Tibial artery (tissue), 4 donors: Measurements from ENCODE around the gene PRICKLE4.

ENCODE experiments used
- DNase-seq, 2 donors: peaks; one replicate each; pipeline ENCODE4 v3.0.0-alpha.2; 2019
- H3K27ac ChIP-seq, 2 donors: fragments of 200-600 bp; sonication (generic) in 1 of 2; 1 replicate in 1 of 2; 2 replicates in 1 of 2; pipeline ENCODE4 v1.5.1; 2018 to 2019; ENCODE audit warnings: mild to moderate bottlenecking in 1 of 2
- H3K27me3 ChIP-seq, 2 donors: fragments of 200-600 bp; sonication (generic) in 1 of 2; one replicate each; pipeline versions ENCODE4 v1.5.1 to v1.6.0; 2016 to 2019
- H3K36me3 ChIP-seq, 3 donors: fragments of 200-600 bp; sonication (generic) in 2 of 3; one replicate each; pipeline ENCODE4 v1.5.1; 2016 to 2019; ENCODE audit warnings: mild to moderate bottlenecking in 2 of 3
- H3K4me1 ChIP-seq, 4 donors: fragments of 200-600 bp; sonication (generic) in 2 of 4; 1 replicate in 3 of 4; 2 replicates in 1 of 4; pipeline ENCODE4 v1.5.1; 2016 to 2019
- H3K4me3 ChIP-seq, 2 donors: fragments of 200-600 bp; sonication (generic) in 1 of 2; 1 replicate in 1 of 2; 2 replicates in 1 of 2; pipeline ENCODE4 v1.5.1; 2018 to 2019; ENCODE audit warnings: mild to moderate bottlenecking in 2 of 2
- H3K9me3 ChIP-seq, 3 donors: fragments of 200-600 bp; sonication (generic) in 1 of 3; one replicate each; pipeline ENCODE4 v1.5.1; 2016 to 2019
- intact Hi-C: fragments of 100-400 bp; cut with DNase I; formaldehyde crosslinking; loops from one replicate; pipeline ENCODE4 v1.15.0; 2023; ENCODE audit warnings: low total_unique reads
- TF ChIP-seq, protein P1 (sequence below), 2 experiments: fragments of 200-600 bp in 1 of 2; fragments of 450-650 bp in 1 of 2; IDR thresholded peaks; one replicate each; pipeline ENCODE4 v1.5.1; 2017 to 2019; ENCODE audit warnings: antibody characterized with exemption in 2 of 2, mild to moderate bottlenecking in 1 of 2, moderate library complexity in 1 of 2

The PRICKLE4 gene

DNA sequence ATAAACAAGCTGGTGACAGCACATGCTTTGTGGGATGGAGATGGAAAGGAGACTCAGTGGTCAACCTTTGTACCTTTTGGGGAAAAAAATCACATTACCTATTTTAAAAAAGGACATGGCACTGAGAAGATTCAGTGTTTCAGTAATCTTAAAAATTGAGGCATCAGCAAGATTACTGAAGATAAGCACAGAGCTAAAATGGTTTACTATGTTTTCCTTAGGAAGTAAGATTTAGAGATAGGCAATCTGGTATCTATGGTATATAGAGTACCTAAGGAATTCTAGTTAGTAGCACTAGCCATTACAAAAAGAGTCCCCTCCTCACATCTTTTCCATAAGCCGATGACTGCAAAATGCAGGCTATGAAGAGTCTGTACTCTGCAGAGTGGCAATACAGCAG, 42.6 kb downstream of the PRICKLE4 start:
- TF ChIP-seq, protein P1, sequence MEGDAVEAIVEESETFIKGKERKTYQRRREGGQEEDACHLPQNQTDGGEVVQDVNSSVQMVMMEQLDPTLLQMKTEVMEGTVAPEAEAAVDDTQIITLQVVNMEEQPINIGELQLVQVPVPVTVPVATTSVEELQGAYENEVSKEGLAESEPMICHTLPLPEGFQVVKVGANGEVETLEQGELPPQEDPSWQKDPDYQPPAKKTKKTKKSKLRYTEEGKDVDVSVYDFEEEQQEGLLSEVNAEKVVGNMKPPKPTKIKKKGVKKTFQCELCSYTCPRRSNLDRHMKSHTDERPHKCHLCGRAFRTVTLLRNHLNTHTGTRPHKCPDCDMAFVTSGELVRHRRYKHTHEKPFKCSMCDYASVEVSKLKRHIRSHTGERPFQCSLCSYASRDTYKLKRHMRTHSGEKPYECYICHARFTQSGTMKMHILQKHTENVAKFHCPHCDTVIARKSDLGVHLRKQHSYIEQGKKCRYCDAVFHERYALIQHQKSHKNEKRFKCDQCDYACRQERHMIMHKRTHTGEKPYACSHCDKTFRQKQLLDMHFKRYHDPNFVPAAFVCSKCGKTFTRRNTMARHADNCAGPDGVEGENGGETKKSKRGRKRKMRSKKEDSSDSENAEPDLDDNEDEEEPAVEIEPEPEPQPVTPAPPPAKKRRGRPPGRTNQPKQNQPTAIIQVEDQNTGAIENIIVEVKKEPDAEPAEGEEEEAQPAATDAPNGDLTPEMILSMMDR (IDR thresholded peaks at IDR 0.05) = no peak
- no peak for DNase-seq
- Histone ChIP-seq H3K27me3 (no peaks in the 10 kb centered on the region), H3K9me3 (no peaks in the 10 kb centered on the region), H3K4me3 (no peak overlapping the region), H3K36me3 (no peaks in the 10 kb centered on the region), H3K27ac (no peak overlapping the region), H3K4me1 (no peaks in the 10 kb centered on the region)
- intact Hi-C loops = no loop called here

DNA sequence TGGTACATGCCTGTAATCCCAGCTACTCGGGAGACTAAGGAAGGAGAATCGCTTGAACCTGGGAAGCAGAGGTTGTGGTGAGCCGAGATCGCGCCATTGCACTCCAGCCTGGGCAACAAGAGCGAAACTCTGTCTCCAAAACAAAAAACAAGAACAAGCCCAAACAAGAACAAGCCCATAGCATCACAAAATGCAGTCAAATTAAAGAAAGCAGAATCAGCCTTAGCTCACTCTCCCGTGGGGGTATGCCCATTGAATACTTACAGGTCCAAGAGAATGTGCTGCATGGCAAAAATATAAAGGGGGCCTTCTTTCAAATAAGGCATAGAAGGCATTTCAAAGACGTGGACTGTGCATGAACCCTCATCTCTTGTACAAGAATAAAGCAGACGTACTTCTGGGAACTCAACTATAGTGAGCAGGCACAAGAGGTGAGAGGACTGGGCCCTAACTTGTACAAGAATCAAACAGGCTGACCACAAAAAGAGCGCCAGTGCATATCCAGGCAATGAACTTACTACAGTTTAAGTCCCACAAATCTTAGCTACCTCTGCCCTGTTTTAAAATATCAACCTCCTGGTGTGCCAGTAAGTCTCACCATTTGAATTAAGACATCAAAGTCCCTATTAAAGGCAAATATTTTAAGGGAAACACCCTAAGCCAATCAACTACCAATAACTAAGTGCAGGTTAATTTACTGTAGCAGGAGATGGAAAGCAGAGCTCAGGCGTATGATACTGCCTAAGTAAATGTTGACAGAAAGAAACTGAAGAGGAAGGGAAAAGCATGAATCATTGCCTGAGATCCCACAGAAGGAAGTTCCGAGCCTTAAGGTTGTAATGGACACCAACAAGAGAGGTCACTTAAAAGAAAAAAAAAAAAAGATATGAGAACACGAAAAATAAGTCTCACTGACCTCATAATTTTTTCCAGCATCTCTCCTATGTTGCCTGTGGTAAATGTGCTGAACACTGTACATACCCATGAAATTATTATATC, 44.3 kb downstream of the PRICKLE4 start:
- Histone ChIP-seq H3K27me3 (no peaks in the 10 kb centered on the region), H3K9me3 (no peaks in the 10 kb centered on the region), H3K4me1 (no peaks in the 10 kb centered on the region), H3K4me3 (no peak overlapping the region), H3K27ac (no peak overlapping the region), H3K36me3 (no peaks in the 10 kb centered on the region)
- no peak for DNase-seq
- TF ChIP-seq, protein P1 (IDR thresholded peaks at IDR 0.05) = no peak
- intact Hi-C loops = no loop called here

DNA sequence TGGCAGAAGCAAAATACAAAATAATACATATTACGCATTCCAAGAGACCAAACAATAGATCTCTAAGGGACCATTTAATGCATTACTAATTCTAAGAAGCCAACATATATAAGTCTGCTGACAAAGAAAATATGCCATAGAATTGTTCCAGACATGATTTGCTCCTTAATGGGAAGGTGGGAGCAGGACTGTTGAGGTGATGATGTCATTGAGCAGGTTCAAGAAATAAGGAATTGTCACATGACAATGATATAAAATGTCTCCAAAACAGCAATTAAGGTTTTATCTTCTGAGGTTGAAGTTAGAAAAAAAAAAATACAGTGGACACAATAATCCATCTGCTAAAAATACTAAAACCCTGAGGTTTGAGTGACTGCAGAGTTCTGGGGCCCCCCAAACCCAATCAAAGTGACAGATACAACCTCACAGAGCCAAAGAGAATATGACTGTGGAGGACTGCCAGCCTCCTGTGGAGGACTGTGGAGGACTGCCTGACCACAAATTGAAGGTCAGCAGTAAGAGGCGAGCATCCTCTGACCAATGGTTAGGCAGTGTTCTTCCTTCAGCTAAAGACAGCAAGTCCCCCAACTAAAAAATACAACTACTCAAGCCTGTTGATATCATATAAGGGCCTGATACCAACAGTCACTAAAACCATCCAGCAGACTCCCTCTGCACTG, 45.9 kb downstream of the PRICKLE4 start:
- no peaks in the 10 kb centered on the region for H3K9me3 ChIP-seq
- no peaks in the 10 kb centered on the region for H3K36me3 ChIP-seq
- no peak overlapping the region for H3K4me3 ChIP-seq
- intact Hi-C loops = no loop called here
- no peak overlapping the region for H3K27ac ChIP-seq
- H3K4me1 ChIP-seq = no peaks in the 10 kb centered on the region
- no peaks in the 10 kb centered on the region for H3K27me3 ChIP-seq
- TF ChIP-seq, protein P1 (IDR thresholded peaks at IDR 0.05) = no peak
- no peak for DNase-seq

DNA sequence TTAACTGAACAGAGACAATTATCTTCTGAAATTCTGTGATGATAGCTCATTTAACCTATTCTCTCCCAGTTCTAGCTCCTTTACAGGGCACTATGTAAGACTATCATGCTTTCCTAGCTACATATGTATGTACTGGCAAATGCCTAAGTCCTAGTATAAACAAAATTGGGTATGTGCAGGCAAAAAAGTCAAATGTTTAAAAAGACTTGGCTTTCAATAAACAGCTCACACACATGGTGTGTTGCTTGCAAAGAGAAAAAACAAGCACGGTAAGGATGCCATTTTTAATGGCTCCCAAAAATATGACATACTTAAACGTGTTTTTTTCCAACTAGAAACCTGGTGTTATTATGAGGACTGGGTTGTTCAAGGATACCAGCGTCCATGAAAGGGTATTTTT, 51.7 kb downstream of the PRICKLE4 start:
- no peak for DNase-seq
- intact Hi-C loops = no loop called here
- Histone ChIP-seq H3K27ac (no peak overlapping the region), H3K9me3 (no peaks in the 10 kb centered on the region), H3K36me3 (no peaks in the 10 kb centered on the region), H3K4me3 (no peak overlapping the region), H3K4me1 (no peaks in the 10 kb centered on the region), H3K27me3 (no peaks in the 10 kb centered on the region)
- TF ChIP-seq, protein P1 (IDR thresholded peaks at IDR 0.05) = no peak

DNA sequence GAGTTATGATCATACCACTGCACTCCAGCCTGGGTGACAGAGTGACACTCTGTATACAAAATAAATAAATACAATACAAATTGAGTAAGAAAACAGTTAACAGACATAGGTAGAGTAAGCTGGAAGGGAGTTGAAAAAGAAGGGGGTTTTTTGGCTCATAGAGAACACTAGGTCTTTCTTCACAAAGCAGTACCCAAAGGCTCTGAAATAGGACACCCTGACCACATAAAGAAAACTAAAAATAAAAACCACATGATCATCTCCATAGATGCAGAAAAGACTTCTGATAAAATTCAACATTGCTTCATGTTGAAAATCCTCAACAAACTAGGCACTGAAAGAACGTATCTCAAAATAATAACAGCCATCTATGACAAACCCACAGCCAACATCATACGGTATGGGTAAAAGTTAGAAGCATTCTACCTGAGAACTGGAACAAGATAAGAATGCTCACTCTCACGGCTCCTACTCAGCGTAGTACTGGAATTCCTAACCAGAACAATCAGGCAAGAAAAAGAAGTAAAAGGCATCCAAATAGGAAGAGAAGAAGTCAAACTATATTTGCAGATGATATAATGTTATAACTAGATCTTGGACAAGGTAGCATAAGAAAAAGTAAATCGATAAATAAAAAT, 55.6 kb downstream of the PRICKLE4 start:
- Histone ChIP-seq H3K4me3 (no peak overlapping the region), H3K27ac (no peak overlapping the region), H3K9me3 (no peaks in the 10 kb centered on the region), H3K27me3 (no peaks in the 10 kb centered on the region), H3K36me3 (no peaks in the 10 kb centered on the region), H3K4me1 (no peaks in the 10 kb centered on the region)
- TF ChIP-seq, protein P1 (IDR thresholded peaks at IDR 0.05) = no peak
- DNase-seq = no peak
- intact Hi-C loops = no loop called here
